Mesothelial cell of epicardium (in vitro differentiated cells): ENCODE results near the gene DDX1. TPM values are rescaled to one million over a fixed set of nuclear protein-coding genes. Genes with fewer than 3 reads are reported as not detected.

Experiments used
- DNase-seq, 2 experiments: peaks; one replicate each; pipeline ENCODE4 v3.0.0; 2021; ENCODE audit warnings: low spot score in 2 of 2; ENCODE audit not compliant: unreplicated experiment in 2 of 2
- H3K27ac Mint-ChIP-seq: 2 replicates; pipeline ENCODE4 v1.8.0; 2021; ENCODE audit warnings: mixed read lengths
- H3K27me3 Mint-ChIP-seq: 2 replicates; pipeline ENCODE4 v1.8.0; 2021; ENCODE audit warnings: low read depth, mixed read lengths
- H3K36me3 Mint-ChIP-seq: 2 replicates; pipeline ENCODE4 v1.8.0; 2021; ENCODE audit warnings: mixed read lengths
- H3K4me1 Mint-ChIP-seq: 2 replicates; pipeline ENCODE4 v1.8.0; 2021; ENCODE audit warnings: mixed read lengths
- H3K4me3 Mint-ChIP-seq: 2 replicates; pipeline ENCODE4 v1.8.0; 2021; ENCODE audit warnings: mild to moderate bottlenecking, moderate library complexity, mixed read lengths
- H3K9me3 Mint-ChIP-seq: 2 replicates; pipeline ENCODE4 v1.8.0; 2021; ENCODE audit warnings: mixed read lengths
- total RNA-seq: library from RNA; stranded (reverse); gene quantifications from 3 replicates; pipeline ENCODE4 v1.2.1, GENCODE V29; 2021
- TF ChIP-seq, protein P1 (sequence below): fragments of 200-600 bp; sonication (generic); IDR thresholded peaks from one replicate; pipeline ENCODE4 v1.5.0; 2021; ENCODE audit warnings: antibody characterized with exemption; ENCODE audit not compliant: unreplicated experiment

DDX1 gene
- total RNA-seq, 1 donor from 2014 or later = 88.9 TPM

DNA sequence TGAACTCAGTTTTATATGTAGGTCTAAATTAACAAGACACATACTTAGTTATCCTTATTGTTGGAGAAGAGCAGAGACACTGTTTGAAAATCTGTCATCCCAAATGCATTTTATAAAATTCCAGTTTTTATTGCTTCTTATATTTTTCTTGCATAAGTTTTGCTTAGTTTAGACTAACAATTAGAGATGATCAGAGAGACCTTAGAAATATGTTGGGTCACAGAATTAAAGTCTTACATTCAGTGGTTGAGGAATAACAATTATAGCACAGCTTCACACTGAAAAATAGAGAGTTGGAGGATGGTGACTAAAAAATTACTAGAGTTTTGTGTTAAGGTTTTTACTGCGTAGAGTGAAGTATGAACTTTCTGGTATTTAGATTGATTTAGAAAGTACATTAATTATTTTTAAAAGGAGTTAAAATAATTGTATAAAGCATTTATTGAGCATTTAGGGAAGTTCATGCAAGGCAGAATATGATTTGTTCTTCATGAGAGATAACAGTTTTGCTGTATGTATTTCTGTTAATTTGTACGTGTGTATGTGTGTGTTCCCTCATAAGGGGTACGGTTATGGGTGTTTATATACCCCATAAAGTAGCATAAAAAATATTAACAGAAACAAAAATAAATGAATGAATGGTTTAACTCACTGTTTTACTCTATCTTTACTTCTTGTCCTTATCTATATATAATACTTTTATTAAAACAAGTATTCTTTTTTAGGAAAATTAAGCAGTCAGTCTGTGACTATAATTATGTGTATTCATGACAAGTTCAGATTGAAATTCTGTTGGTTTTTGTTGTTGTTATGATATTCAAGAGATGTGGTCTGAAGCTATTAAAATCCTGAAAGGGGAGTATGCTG, 31.2 kb downstream of the DDX1 start:
- H3K36me3 Mint-ChIP-seq = peaks cover 46% of the 10 kb centered on the region
- peaks cover 5% of the 10 kb centered on the region for H3K4me1 Mint-ChIP-seq
- TF ChIP-seq, protein P1, sequence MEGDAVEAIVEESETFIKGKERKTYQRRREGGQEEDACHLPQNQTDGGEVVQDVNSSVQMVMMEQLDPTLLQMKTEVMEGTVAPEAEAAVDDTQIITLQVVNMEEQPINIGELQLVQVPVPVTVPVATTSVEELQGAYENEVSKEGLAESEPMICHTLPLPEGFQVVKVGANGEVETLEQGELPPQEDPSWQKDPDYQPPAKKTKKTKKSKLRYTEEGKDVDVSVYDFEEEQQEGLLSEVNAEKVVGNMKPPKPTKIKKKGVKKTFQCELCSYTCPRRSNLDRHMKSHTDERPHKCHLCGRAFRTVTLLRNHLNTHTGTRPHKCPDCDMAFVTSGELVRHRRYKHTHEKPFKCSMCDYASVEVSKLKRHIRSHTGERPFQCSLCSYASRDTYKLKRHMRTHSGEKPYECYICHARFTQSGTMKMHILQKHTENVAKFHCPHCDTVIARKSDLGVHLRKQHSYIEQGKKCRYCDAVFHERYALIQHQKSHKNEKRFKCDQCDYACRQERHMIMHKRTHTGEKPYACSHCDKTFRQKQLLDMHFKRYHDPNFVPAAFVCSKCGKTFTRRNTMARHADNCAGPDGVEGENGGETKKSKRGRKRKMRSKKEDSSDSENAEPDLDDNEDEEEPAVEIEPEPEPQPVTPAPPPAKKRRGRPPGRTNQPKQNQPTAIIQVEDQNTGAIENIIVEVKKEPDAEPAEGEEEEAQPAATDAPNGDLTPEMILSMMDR = no peak
- no peaks in the 10 kb centered on the region for H3K27me3 Mint-ChIP-seq
- H3K9me3 Mint-ChIP-seq = peaks cover 8% of the 10 kb centered on the region
- no peak overlapping the region for H3K4me3 Mint-ChIP-seq
- no peak overlapping the region for H3K27ac Mint-ChIP-seq
- no peak for DNase-seq

DNA sequence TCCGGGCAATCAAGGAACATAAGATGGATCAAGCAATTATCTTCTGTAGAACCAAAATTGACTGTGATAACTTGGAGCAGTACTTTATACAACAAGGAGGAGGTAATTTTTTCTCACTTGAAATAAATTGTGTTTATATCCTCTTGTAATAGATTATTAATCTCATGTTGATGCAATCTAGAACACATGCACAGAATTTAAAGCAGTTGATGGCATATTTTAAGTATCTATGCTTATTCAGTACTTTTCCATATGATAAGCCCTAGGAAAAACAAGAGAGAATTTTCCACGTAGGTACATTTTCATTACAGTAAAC, 31.8 kb downstream of the DDX1 start:
- no peak overlapping the region for H3K4me3 Mint-ChIP-seq
- peaks cover 46% of the 10 kb centered on the region for H3K36me3 Mint-ChIP-seq
- peaks cover 6% of the 10 kb centered on the region for H3K4me1 Mint-ChIP-seq
- DNase-seq = no peak
- TF ChIP-seq, protein P1 = no peak
- H3K9me3 Mint-ChIP-seq = peaks cover 8% of the 10 kb centered on the region
- no peak overlapping the region for H3K27ac Mint-ChIP-seq
- H3K27me3 Mint-ChIP-seq = no peaks in the 10 kb centered on the region

DNA sequence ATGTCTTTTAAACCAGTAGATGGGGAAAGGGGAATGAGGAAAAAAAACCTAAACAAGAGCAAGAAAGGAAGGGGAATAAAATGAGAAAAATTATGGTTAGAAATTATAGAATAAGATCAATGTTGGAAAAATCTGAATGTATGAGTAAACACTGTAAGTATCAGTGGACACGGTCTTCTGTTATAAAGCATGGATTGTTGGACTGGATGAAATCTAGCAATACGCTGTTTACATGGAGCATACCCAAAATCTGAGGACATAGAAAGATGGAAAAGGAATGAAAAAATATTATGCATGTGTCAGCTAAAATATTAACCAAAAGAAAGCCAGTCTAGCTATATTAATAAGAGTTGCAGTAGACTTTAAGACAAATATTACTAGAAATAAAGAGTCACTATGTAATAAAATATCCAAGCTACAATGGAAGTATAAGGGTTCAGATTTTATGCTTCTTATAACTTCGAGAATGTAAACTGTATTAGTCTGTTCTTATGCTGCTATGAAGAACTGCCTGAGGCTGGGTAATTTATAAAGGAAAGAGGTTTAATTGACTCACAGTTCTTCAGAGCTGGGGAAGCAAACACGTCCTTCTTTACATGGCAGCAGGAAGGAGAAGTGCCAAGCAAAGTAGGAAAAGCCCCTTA, 32.4 kb downstream of the DDX1 start:
- Mint-ChIP-seq H3K4me1 (peaks cover 6% of the 10 kb centered on the region), H3K27ac (no peak overlapping the region), H3K9me3 (peaks cover 8% of the 10 kb centered on the region), H3K27me3 (no peaks in the 10 kb centered on the region), H3K4me3 (no peak overlapping the region), H3K36me3 (peaks cover 46% of the 10 kb centered on the region)
- DNase-seq = no peak
- TF ChIP-seq, protein P1 = no peak

DNA sequence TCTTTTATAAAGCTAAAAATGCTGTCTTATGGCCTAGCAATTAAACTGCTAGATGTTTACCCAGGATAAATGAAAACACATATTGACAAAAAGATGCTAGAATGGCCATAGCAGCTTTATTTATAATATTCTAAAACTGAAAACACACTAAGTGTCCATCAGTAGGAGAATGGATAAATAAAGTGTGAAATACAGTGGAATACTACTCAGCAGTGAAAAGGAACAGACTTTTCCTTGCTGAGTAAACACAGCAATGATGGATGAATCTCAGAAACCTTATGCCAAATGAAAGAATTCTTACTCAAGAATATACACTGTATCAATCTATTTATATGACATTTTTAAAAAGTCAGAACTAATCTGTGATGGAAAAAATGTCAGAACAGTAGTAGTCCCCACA, 33.2 kb downstream of the DDX1 start:
- H3K4me1 Mint-ChIP-seq = peaks cover 6% of the 10 kb centered on the region
- peaks cover 48% of the 10 kb centered on the region for H3K36me3 Mint-ChIP-seq
- TF ChIP-seq, protein P1 = no peak
- H3K27me3 Mint-ChIP-seq = no peaks in the 10 kb centered on the region
- no peak overlapping the region for H3K27ac Mint-ChIP-seq
- H3K9me3 Mint-ChIP-seq = peaks cover 8% of the 10 kb centered on the region
- no peak for DNase-seq
- no peak overlapping the region for H3K4me3 Mint-ChIP-seq

DNA sequence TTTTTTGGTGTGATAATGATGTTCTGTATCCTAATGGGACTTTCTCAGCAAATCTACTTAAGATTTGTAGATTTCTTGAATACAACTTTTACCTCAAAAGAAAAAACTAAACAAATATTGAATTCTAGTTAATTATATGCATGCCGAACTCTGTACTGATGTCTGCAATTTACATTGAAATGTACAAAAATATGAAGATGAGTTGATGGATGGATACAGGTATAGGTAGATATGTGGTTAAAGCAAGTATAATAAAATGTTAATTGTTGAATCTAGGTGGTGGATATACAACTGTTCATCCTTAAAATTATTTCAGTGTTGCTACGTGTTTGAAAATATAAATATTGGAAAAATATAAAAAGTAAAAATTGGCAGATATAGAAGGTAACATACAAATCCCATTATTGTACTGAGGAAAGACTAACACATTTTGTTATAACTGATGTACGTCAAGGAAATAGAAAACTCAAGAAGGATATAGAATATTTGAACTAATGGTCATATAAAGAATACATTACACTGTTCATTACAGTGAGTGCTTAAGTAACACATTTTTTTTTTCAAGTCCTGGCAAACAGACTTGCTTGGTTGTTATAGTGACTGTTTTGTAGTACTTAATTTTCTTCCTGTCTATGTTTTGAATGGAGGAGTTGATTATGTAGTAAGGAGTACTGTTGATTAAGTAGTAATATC, 33.8 kb downstream of the DDX1 start:
- Mint-ChIP-seq H3K9me3 (peaks cover 8% of the 10 kb centered on the region), H3K36me3 (peaks cover 49% of the 10 kb centered on the region), H3K4me3 (no peak overlapping the region), H3K27ac (no peak overlapping the region), H3K27me3 (no peaks in the 10 kb centered on the region), H3K4me1 (peaks cover 6% of the 10 kb centered on the region)
- no peak for DNase-seq
- TF ChIP-seq, protein P1 = no peak
